ENCODE data around the gene CA6. TPM values are rescaled to one million over a fixed set of nuclear protein-coding genes. Genes with fewer than 3 reads are reported as not detected.

CA6 gene
- polyA plus RNA-seq, 2 of the 4 experiments (the other 2 are of a cell fraction), result not detected

- Histone ChIP-seq H3K4me3 (no peak overlapping the region), H3K9me3 (no peaks in the 10 kb centered on the region), H3K27ac (peak overlapping the region in 1 of 2 experiments; percentile 64; a peak in 3 of 6 replicates), H3K4me1 (peaks cover 26% of the 10 kb centered on the region), H3K4me2 (no peak overlapping the region)
- no peak for ATAC-seq
- 89% methylated on average over 2 of the region's 2 CpGs for WGBS (ENCODE audit: missing lambda C conversion rate)
- no peak for TF ChIP-seq E2F6 (IDR thresholded peaks at IDR 0.05; ENCODE audit: borderline replicate concordance, low read depth)
- no peak for TF ChIP-seq HOXA7 (CRISPR knock-in tag; IDR thresholded peaks at IDR 0.05)
- TF ChIP-seq CBX8 (IDR thresholded peaks at IDR 0.05), result no peak
- TF ChIP-seq ATOH8 (CRISPR knock-in tag; IDR thresholded peaks at IDR 0.05; ENCODE audit: low read depth), result no peak
- no peak for TF ChIP-seq TP53 (CRISPR knock-in tag; IDR thresholded peaks at IDR 0.05)
- TF ChIP-seq HES2 (IDR thresholded peaks at IDR 0.05), result no peak
- TF ChIP-seq RAD21 (conservative IDR thresholded peaks at IDR 0.05 in 1 of 2, IDR thresholded peaks at IDR 0.05 in 1 of 2), result no peak
- no peak for TF ChIP-seq HMGXB4 (CRISPR knock-in tag; IDR thresholded peaks at IDR 0.05; ENCODE audit: borderline replicate concordance)
- no peak for DNase-seq (ENCODE audit: low read depth in 1 of 2, low spot score in 1 of 2)
- FAIRE-seq, result no peak
- CTCF ChIA-PET, result interaction anchor here (0.5 to 9.0 kb wide), 4 partner anchors 21 to 109 kb away, joined by 3 to 103 read pairs (median 38); no protein-coding TSS in a partner anchor
- POLR2A ChIA-PET, result interaction anchor here (0.6 kb wide), 1 partner anchor 17 kb away, joined by 4 read pairs; no protein-coding TSS in a partner anchor
These were observed 38.5 kb downstream of the CA6 start for GRCh38 chr1:8984203-8984602.

- ChIA-PET POLR2A (no interaction called here), CTCF (interaction anchor here (4.2 to 9.0 kb wide), 3 partner anchors 20 to 65 kb away, joined by 23 to 103 read pairs (median 71); no protein-coding TSS in a partner anchor)
- 97% methylated on average over 8 of the region's 8 CpGs for WGBS (ENCODE audit: missing lambda C conversion rate)
- TF ChIP-seq CHD4 (IDR thresholded peaks at IDR 0.05; ENCODE audit: borderline replicate concordance) (no peak), KDM1A (IDR thresholded peaks at IDR 0.05; ENCODE audit: low read depth) (0 out of 2 replicates have a peak, but pooled peaks have one; percentile 30), NPAS2 (CRISPR knock-in tag; IDR thresholded peaks at IDR 0.05; ENCODE audit: borderline replicate concordance) (no peak), TFCP2L1 (CRISPR knock-in tag; IDR thresholded peaks at IDR 0.05) (no peak), JUNB (IDR thresholded peaks at IDR 0.05) (no peak)
- Histone ChIP-seq H3K27ac (peak overlapping the region; percentile 79 to 95; a peak in 4 of 6 replicates), H3K4me3 (no peak overlapping the region), H3K9me3 (no peaks in the 10 kb centered on the region), H3K4me2 (no peak overlapping the region), H3K4me1 (peaks cover 31% of the 10 kb centered on the region)
- ATAC-seq (no peak), DNase-seq (ENCODE audit: low read depth in 1 of 2, low spot score in 1 of 2) (no peak), FAIRE-seq (no peak)
These were observed 39.3 kb downstream of the CA6 start for GRCh38 chr1:8984990-8985389.

GRCh38 chr1:8985915-8986813 lies 40.5 kb downstream of the CA6 start:
- WGBS (ENCODE audit: missing lambda C conversion rate), result 31% methylated on average over 7 of the region's 14 CpGs
- FAIRE-seq, result no peak
- Histone ChIP-seq H3K9me3 (no peaks in the 10 kb centered on the region), H3K4me3 (no peak overlapping the region), H3K27ac (peak overlapping the region; percentile 79 to 95), H3K4me1 (peaks cover 31% of the 10 kb centered on the region), H3K4me2 (peak overlapping the region; percentile 63)
- ChIA-PET POLR2A (no interaction called here), CTCF (interaction anchor here (0.7 to 9.0 kb wide), 8 partner anchors 12 to 127 kb away, joined by 3 to 103 read pairs (median 4); no protein-coding TSS in a partner anchor)
- DNase-seq (ENCODE audit: low read depth in 1 of 2, low spot score in 1 of 2), result peak; percentile 67 to 89
- ATAC-seq, result peak; percentile 92 to 94
- TF ChIP-seq HMGXB4 (CRISPR knock-in tag; IDR thresholded peaks at IDR 0.05; ENCODE audit: borderline replicate concordance) (no peak), FOSL2 (IDR thresholded peaks at IDR 0.05) (no peak), FOSL2 (CRISPR knock-in tag; IDR thresholded peaks at IDR 0.05) (peak; percentile 63), RAD21 (conservative IDR thresholded peaks at IDR 0.05 in 1 of 2, IDR thresholded peaks at IDR 0.05 in 1 of 2) (0 out of 5 replicates have a peak, but pooled peaks of 1 of the 2 experiments have one; percentile 7), MAX (IDR thresholded peaks at IDR 0.05) (peak; percentile 52; the same call in 1 of the 2 replicates)

All from A549 (cell line).